Vagina (tissue), 2 donors: Measurements from ENCODE around the gene NABP2. TPM values are rescaled to one million over a fixed set of nuclear protein-coding genes. Genes with fewer than 3 reads are reported as not detected.
"Not testable (repeated sequence)": the region's sequence is repeated elsewhere in the genome, so short reads cannot be mapped to it uniquely, and the experiment has no call there.

Source experiments
- DNase-seq, 2 donors: peaks; one replicate each; pipeline ENCODE4 v3.0.0-alpha.2; 2017; ENCODE audit errors: extremely low spot score in 2 of 2
- H3K27ac ChIP-seq: fragments of 200-600 bp; sonication (generic); one replicate; pipeline ENCODE4 v1.5.1; 2019
- H3K27me3 ChIP-seq: fragments of 200-600 bp; sonication (generic); one replicate; pipeline ENCODE4 v1.5.1; 2019
- H3K36me3 ChIP-seq, 2 donors: fragments of 200-600 bp; sonication (generic); one replicate each; pipeline ENCODE4 v1.5.1; 2017 to 2019
- H3K4me1 ChIP-seq: fragments of 200-600 bp; sonication (generic); one replicate; pipeline ENCODE4 v1.5.1; 2019
- H3K4me3 ChIP-seq, 2 donors: fragments of 200-600 bp; sonication (generic); 1 replicate in 1 of 2; 2 replicates in 1 of 2; pipeline ENCODE4 v1.5.1; 2016 to 2019
- H3K9me3 ChIP-seq: fragments of 200-600 bp; sonication (generic); one replicate; pipeline ENCODE4 v1.5.1; 2019
- CTCF ChIP-seq, 3 experiments: fragments of 450-650 bp in 2 of 3; fragments of 200-600 bp in 1 of 3; sonication (generic) in 1 of 3; IDR thresholded peaks; one replicate each; pipeline ENCODE4 v1.5.1; 2017 to 2019; ENCODE audit warnings: antibody characterized with exemption in 3 of 3, mild to moderate bottlenecking in 2 of 3, moderate library complexity in 2 of 3
- POLR2A ChIP-seq, 2 donors: fragments of 450-650 bp; IDR thresholded peaks; one replicate each; pipeline ENCODE4 v1.6.1; 2017; ENCODE audit warnings: antibody characterized with exemption in 2 of 2, mild to moderate bottlenecking in 2 of 2, moderate library complexity in 2 of 2
- POLR2AphosphoS5 ChIP-seq, 2 donors: sonication (generic); formaldehyde crosslinking; IDR thresholded peaks; one replicate each; pipeline ENCODE4 v1.9.0; 2017; ENCODE audit warnings: antibody characterized with exemption in 2 of 2, mild to moderate bottlenecking in 2 of 2, low read depth in 1 of 2; ENCODE audit not compliant: insufficient read depth in 1 of 2
- intact Hi-C: fragments of 100-400 bp; cut with DNase I; formaldehyde crosslinking; loops from one replicate; pipeline ENCODE4 v1.15.1; 2023
- total RNA-seq: library from RNA; depleted of rRNA; stranded (reverse); fragments of >200 nt; gene quantifications from one replicate; pipeline ENCODE4 v1.2.3, GENCODE V29; 2016

NABP2 gene
- total RNA-seq, 1 donor from 2014 or later = 20.4 TPM

DNA sequence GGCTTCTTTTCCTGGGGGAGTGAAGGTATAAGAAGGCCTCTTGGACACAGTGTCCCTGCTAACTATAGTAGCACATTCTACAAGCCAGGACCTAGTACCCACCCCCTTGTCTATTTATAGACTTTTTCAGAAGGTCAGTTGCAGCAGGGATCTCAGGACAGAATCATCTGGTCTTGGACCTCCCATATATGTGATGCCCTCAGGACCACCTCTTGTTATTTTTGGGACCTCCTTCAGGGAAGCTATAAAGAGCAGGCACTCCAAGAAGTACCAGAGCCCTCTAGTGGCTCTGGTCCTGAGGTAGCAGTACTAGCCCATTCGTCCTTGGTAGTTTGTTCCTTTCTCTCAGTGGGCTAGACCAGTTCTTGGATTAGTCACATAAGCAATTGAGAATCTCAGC lies 46.9 kb downstream of the NABP2 start:
- no peaks in the 10 kb centered on the region for H3K9me3 ChIP-seq
- peaks cover 0 to 48% of the 10 kb centered on the region in 2 donors for H3K36me3 ChIP-seq
- no peak overlapping the region for H3K27ac ChIP-seq
- no peak for TF ChIP-seq CTCF (IDR thresholded peaks at IDR 0.05)
- intact Hi-C loops = no loop called here
- no peaks in the 10 kb centered on the region for H3K27me3 ChIP-seq
- DNase-seq = no peak
- no peak overlapping the region for H3K4me3 ChIP-seq
- peaks cover 17% of the 10 kb centered on the region for H3K4me1 ChIP-seq

GRCh38 chr12:56272468-56272867 lies 48.3 kb downstream of the NABP2 start:
- H3K36me3 ChIP-seq = peaks cover 0 to 58% of the 10 kb centered on the region in 2 donors
- H3K9me3 ChIP-seq, H3K27me3 ChIP-seq, H3K4me1 ChIP-seq, DNase-seq, intact Hi-C loops, H3K4me3 ChIP-seq, H3K27ac ChIP-seq: not testable (repeated sequence)

GRCh38 chr12:56274299-56274698 lies 50.2 kb downstream of the NABP2 start:
- no peaks in the 10 kb centered on the region for H3K9me3 ChIP-seq
- H3K4me3 ChIP-seq = no peak overlapping the region
- H3K36me3 ChIP-seq = peaks cover 0 to 76% of the 10 kb centered on the region in 2 donors
- no peak overlapping the region for H3K27ac ChIP-seq
- TF ChIP-seq POLR2AphosphoS5 (IDR thresholded peaks at IDR 0.05; ENCODE audit: insufficient read depth in 1 of 2, low read depth in 1 of 2) = no peak
- TF ChIP-seq CTCF (IDR thresholded peaks at IDR 0.05) = no peak
- no peak for TF ChIP-seq POLR2A (IDR thresholded peaks at IDR 0.05)
- intact Hi-C loops = no loop called here
- no peak for DNase-seq
- H3K27me3 ChIP-seq = no peaks in the 10 kb centered on the region
- H3K4me1 ChIP-seq = no peaks in the 10 kb centered on the region

- Histone ChIP-seq H3K27me3 (no peaks in the 10 kb centered on the region), H3K4me1 (no peaks in the 10 kb centered on the region), H3K4me3 (no peak overlapping the region), H3K27ac (no peak overlapping the region), H3K36me3 (peaks cover 0 to 96% of the 10 kb centered on the region in 2 donors), H3K9me3 (no peaks in the 10 kb centered on the region)
- no peak for TF ChIP-seq POLR2A (IDR thresholded peaks at IDR 0.05)
- TF ChIP-seq POLR2AphosphoS5 (IDR thresholded peaks at IDR 0.05; ENCODE audit: insufficient read depth in 1 of 2, low read depth in 1 of 2) = no peak
- TF ChIP-seq CTCF (IDR thresholded peaks at IDR 0.05) = no peak
- intact Hi-C loops = no loop called here
- DNase-seq = no peak
Observed at GRCh38 chr12:56278905-56279304, 54.8 kb downstream of the NABP2 start.

Other genes with a start within 250 kb of the NABP2 start
- 15.5 TPM for gene SUOX, start 227.1 kb upstream of the NABP2 start, total RNA-seq
- gene IKZF4, start 203.3 kb upstream of the NABP2 start, total RNA-seq = 4.4 TPM
- gene RPS26, start 182.4 kb upstream of the NABP2 start, total RNA-seq = 597 TPM
- gene ERBB3, start 144.2 kb upstream of the NABP2 start, total RNA-seq = 53.8 TPM
- 116 TPM for gene PA2G4, start 119.8 kb upstream of the NABP2 start, total RNA-seq
- 2,458 TPM for gene RPL41, start 107.7 kb upstream of the NABP2 start, total RNA-seq
- 2.0 TPM for gene ZC3H10, start 106.1 kb upstream of the NABP2 start, total RNA-seq
- 140 TPM for gene ESYT1, start 96.1 kb upstream of the NABP2 start, total RNA-seq
- 40.8 TPM for gene MYL6B, start 71.8 kb upstream of the NABP2 start, total RNA-seq
- gene MYL6, start 66.0 kb upstream of the NABP2 start, total RNA-seq = 2,285 TPM
- 95.3 TPM for gene SMARCC2, start 34.9 kb upstream of the NABP2 start, total RNA-seq
- 79.6 TPM for gene RNF41, start 2.4 kb upstream of the NABP2 start, total RNA-seq
- gene SLC39A5, start 5.7 kb downstream of the NABP2 start, total RNA-seq = not detected
- 22.6 TPM for gene ANKRD52, start 34.0 kb downstream of the NABP2 start, total RNA-seq
- 10.1 TPM for gene COQ10A, start 42.6 kb downstream of the NABP2 start, total RNA-seq
- 140 TPM for gene CS, start 76.0 kb downstream of the NABP2 start, total RNA-seq
- 65.6 TPM for gene CNPY2, start 91.6 kb downstream of the NABP2 start, total RNA-seq
- 37.6 TPM for gene PAN2, start 109.7 kb downstream of the NABP2 start, total RNA-seq
- not detected for gene IL23A, start 114.5 kb downstream of the NABP2 start, total RNA-seq
- 109 TPM for gene STAT2, start 135.8 kb downstream of the NABP2 start, total RNA-seq
- gene APOF, start 138.5 kb downstream of the NABP2 start, total RNA-seq = not detected
- gene TIMELESS, start 225.1 kb downstream of the NABP2 start, total RNA-seq = 6.1 TPM
- gene MIP, start 230.3 kb downstream of the NABP2 start, total RNA-seq = not detected
- gene SPRYD4, start 244.2 kb downstream of the NABP2 start, total RNA-seq = 1.7 TPM